Mesendoderm (in vitro differentiated cells): ENCODE measurements around the gene VPS29. TPM values are rescaled to one million over a fixed set of nuclear protein-coding genes. Genes with fewer than 3 reads are reported as not detected.
A peak's percentile ranks its signal among the peaks of the same experiment; 100 is the strongest.

Experiments used
- DNase-seq: peaks from one replicate; pipeline ENCODE4 v3.0.0; 2013
- H2AK5ac ChIP-seq: 2 replicates; pipeline ENCODE4 v1.6.1; 2013; ENCODE audit warnings: low read length, inconsistent platforms
- H2BK120ac ChIP-seq: 2 replicates; pipeline ENCODE4 v1.6.1; 2013; ENCODE audit warnings: low read depth, mild to moderate bottlenecking, low read length, moderate library complexity, mixed read lengths
- H2BK15ac ChIP-seq: replicated peaks from 2 replicates; pipeline ENCODE4 v1.6.1; 2013; ENCODE audit warnings: low read depth, mild to moderate bottlenecking, moderate library complexity
- H2BK5ac ChIP-seq: 2 replicates; pipeline ENCODE4 v1.6.1; 2013; ENCODE audit warnings: low read length, inconsistent platforms
- H3K18ac ChIP-seq: 2 replicates; pipeline ENCODE4 v1.6.1; 2013; ENCODE audit warnings: mild to moderate bottlenecking, low read length, mixed read lengths
- H3K23ac ChIP-seq: one replicate; pipeline ENCODE4 v1.6.1; 2013; ENCODE audit warnings: low read length
- H3K27ac ChIP-seq: 2 replicates; pipeline ENCODE4 v1.5.1; 2013; ENCODE audit warnings: low read depth, mild to moderate bottlenecking, inconsistent platforms, low read length, moderate library complexity
- H3K27me3 ChIP-seq: 2 replicates; pipeline ENCODE4 v1.6.1; 2013; ENCODE audit warnings: low read length, control low read depth, mild to moderate bottlenecking, inconsistent platforms; ENCODE audit not compliant: insufficient read depth, poor library complexity
- H3K36me3 ChIP-seq: 2 replicates; pipeline ENCODE4 v1.6.1; 2013; ENCODE audit warnings: low read length, inconsistent platforms; ENCODE audit not compliant: control insufficient read depth, insufficient read depth
- H3K4ac ChIP-seq: one replicate; pipeline ENCODE4 v1.6.1; 2013; ENCODE audit warnings: low read depth, mild to moderate bottlenecking, low read length, moderate library complexity
- H3K4me1 ChIP-seq: 2 replicates; pipeline ENCODE4 v1.6.1; 2013; ENCODE audit warnings: low read depth, low read length, inconsistent platforms; ENCODE audit not compliant: control insufficient read depth
- H3K4me2 ChIP-seq: 2 replicates; pipeline ENCODE4 v1.6.1; 2013; ENCODE audit warnings: low read length
- H3K4me3 ChIP-seq: 2 replicates; pipeline ENCODE4 v1.5.1; 2013; ENCODE audit warnings: mild to moderate bottlenecking, low read length
- H3K56ac ChIP-seq: one replicate; pipeline ENCODE4 v1.6.1; 2013; ENCODE audit warnings: low read length
- H3K79me1 ChIP-seq: 2 replicates; pipeline ENCODE4 v1.6.1; 2013; ENCODE audit warnings: low read length, inconsistent platforms
- H3K79me2 ChIP-seq: 2 replicates; pipeline ENCODE4 v1.6.1; 2013; ENCODE audit warnings: mild to moderate bottlenecking, low read length; ENCODE audit not compliant: control insufficient read depth, insufficient read depth
- H3K9ac ChIP-seq: 2 replicates; pipeline ENCODE4 v1.6.1; 2013; ENCODE audit warnings: low read length, inconsistent platforms
- H4K5ac ChIP-seq: one replicate; pipeline ENCODE4 v1.6.1; 2013; ENCODE audit warnings: low read length
- H4K8ac ChIP-seq: one replicate; pipeline ENCODE4 v1.6.1; 2013; ENCODE audit warnings: low read depth, mild to moderate bottlenecking, control low read depth, low read length, moderate library complexity
- WGBS: extraction: QIAGEN DNeasy Blood & Tissue Kit; methylation state at CpG from one replicate; pipeline ENCODE4 v1.1.7; 2013; ENCODE audit warnings: low lambda C conversion rate, missing lambda C conversion rate; ENCODE audit not compliant: insufficient coverage; ENCODE audit errors: extremely low coverage; 5-methylcytosine and 5-hydroxymethylcytosine counted together
- polyA plus RNA-seq, 2 experiments: library from polyadenylated mRNA; stranded (reverse); fragments of 200-250 nt; gene quantifications; one replicate each; pipeline ENCODE4 v1.2.3, GENCODE V29; 2013

Gene VPS29
- polyA plus RNA-seq (2013, experiment 1 of 2), result 84.3 TPM
- polyA plus RNA-seq (2013, experiment 2 of 2), result 82.9 TPM

DNA sequence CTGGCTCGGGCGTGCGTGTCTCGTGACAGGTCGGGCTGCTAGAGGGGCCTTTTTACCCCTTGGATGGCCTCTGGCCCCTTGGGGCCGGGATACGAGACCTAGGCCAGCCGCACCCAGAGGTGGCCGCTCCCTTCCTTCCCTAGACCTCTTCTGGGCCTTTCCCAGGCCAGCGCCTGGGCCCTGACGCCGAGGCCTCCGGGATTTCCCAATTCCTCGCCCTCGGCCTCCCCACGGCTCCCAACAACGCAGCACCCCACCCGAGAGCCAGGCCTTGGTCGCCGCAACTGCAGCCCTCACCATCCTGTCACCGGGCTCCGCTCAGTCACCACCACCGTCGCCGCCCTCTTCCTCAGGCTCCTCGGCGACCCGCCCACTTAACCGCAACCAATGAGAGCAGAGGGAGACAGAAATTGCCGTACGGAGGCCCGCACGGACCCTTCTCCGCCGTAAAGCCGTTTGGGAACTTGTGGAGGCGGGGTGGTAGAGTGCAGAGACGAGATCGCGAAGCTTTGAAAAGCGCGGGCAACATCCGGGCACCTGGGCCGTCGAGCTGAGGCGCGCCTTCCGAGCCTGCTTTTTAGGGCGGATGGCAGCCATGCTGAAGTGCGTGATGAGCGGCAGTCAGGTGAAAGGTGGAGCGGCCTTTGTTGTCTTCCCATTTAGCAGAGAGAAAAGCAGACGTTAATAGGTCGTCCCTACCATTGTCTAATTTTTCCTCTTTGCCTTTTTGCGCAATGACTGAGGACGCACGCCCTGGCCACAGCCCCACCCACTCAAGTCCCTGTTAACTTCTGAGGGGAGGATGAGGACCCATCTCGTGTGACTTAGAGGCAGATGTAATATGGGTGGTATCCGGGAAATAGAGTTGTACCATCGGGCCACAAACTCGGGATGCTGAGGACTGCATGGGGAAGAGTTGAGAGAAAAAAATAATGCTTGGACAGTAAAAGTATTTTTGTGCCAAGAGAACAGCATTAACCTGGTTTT, at the start of gene VPS29, which contains the start of gene RAD9B:
TSS of gene VPS29 (minus strand) at position 360 of the 987 bp plus-strand sequence. CDS start at position 300, 60 bp downstream.
TSS of gene RAD9B (plus strand) at position 580 of the 987 bp plus-strand sequence. CDS start at position 587, 7 bp downstream.
- Histone ChIP-seq H2BK5ac (no peak within 1 kb of the TSS), H3K79me1 (no peaks in the 10 kb centered on the region), H2AK5ac (no peak within 1 kb of the TSS), H3K27me3 (no peaks in the 10 kb centered on the region), H2BK120ac (no peak within 1 kb of the TSS), H2BK15ac (no peak within 1 kb of the TSS), H4K8ac (no peak within 1 kb of the TSS), H3K4me2 (peak within 1 kb of the TSS; percentile 59), H3K4me3 (peak within 1 kb of the TSS; percentile 81), H3K27ac (peak within 1 kb of the TSS; percentile 15), H3K79me2 (peaks cover 2% of the 10 kb centered on the region), H4K5ac (no peak within 1 kb of the TSS), H3K4me1 (no peaks in the 10 kb centered on the region), H3K23ac (no peak within 1 kb of the TSS), H3K18ac (no peak within 1 kb of the TSS), H3K56ac (peak within 1 kb of the TSS; percentile 90), H3K9ac (peak within 1 kb of the TSS; percentile 83), H3K4ac (no peak within 1 kb of the TSS), H3K36me3 (no peaks in the 10 kb centered on the region)
- DNase-seq, result peak; percentile 99
- no CpG with 5 or more reads among the region's 61 CpGs for WGBS

DNA sequence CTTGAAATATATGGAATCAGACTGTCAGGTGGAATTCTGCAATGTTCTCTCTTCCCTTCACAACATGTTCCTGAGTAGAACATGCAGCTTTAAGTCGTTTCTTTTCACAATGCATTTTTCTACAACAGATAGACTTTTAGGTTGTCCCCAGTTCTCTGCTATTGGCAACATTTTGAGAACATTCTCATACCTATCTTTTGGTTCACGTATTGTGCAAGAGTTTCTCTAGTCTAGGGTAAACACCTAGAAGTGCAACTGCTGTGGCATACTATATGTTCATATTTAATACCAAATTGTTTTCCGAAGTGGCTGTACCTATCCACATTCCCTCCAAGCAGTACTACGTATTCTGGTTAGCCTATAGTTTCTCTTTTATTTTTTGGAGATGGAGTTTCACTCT, 49.1 kb upstream of the VPS29 start:
- H3K4me3 ChIP-seq, result no peak overlapping the region
- H4K8ac ChIP-seq, result no peak overlapping the region
- H3K9ac ChIP-seq, result no peak overlapping the region
- no peak for DNase-seq
- no peak overlapping the region for H3K23ac ChIP-seq
- whole genome bisulfite sequencing, result no CpG with 5 or more reads among the region's 4 CpGs
- no peak overlapping the region for H4K5ac ChIP-seq
- H3K79me1 ChIP-seq, result peaks cover 4% of the 10 kb centered on the region
- no peak overlapping the region for H2BK15ac ChIP-seq
- no peaks in the 10 kb centered on the region for H3K36me3 ChIP-seq
- no peak overlapping the region for H3K27ac ChIP-seq
- H3K79me2 ChIP-seq, result peaks cover under 1% of the 10 kb centered on the region
- no peak overlapping the region for H3K4me2 ChIP-seq
- no peaks in the 10 kb centered on the region for H3K27me3 ChIP-seq
- no peak overlapping the region for H2BK120ac ChIP-seq
- no peak overlapping the region for H2BK5ac ChIP-seq
- no peaks in the 10 kb centered on the region for H3K4me1 ChIP-seq
- no peak overlapping the region for H3K18ac ChIP-seq
- H3K4ac ChIP-seq, result no peak overlapping the region
- no peak overlapping the region for H2AK5ac ChIP-seq
- H3K56ac ChIP-seq, result no peak overlapping the region

DNA sequence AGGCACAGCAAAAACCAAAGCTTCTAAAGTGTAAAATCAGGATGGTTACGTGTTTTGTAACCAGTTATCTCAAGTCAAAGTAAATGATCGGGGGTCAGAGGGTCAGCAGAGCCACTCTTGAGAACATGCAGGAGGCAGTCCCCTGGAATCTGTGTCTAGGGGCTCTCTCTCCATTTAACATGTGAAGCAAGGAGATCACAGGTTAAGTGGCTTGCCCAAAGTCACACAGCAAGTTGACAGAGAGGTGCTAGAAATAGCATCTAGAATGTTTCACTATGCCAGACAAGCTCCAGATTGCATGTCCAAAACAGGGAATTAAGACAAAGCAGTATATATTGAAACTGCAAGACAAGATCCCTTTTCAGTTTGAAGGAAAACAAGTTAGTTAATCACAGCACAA, 47.8 kb upstream of the VPS29 start:
- Histone ChIP-seq H2BK15ac (no peak overlapping the region), H2AK5ac (no peak overlapping the region), H3K79me1 (peaks cover 3% of the 10 kb centered on the region), H3K27ac (no peak overlapping the region), H3K4ac (no peak overlapping the region), H3K36me3 (no peaks in the 10 kb centered on the region), H3K4me2 (no peak overlapping the region), H3K9ac (no peak overlapping the region), H4K8ac (no peak overlapping the region), H3K79me2 (no peaks in the 10 kb centered on the region), H4K5ac (no peak overlapping the region), H3K23ac (no peak overlapping the region), H3K56ac (no peak overlapping the region), H3K4me3 (no peak overlapping the region), H2BK5ac (no peak overlapping the region), H3K4me1 (no peaks in the 10 kb centered on the region), H3K27me3 (no peaks in the 10 kb centered on the region), H3K18ac (no peak overlapping the region), H2BK120ac (no peak overlapping the region)
- no CpG with 5 or more reads among the region's 2 CpGs for whole genome bisulfite sequencing
- DNase-seq, result no peak

DNA sequence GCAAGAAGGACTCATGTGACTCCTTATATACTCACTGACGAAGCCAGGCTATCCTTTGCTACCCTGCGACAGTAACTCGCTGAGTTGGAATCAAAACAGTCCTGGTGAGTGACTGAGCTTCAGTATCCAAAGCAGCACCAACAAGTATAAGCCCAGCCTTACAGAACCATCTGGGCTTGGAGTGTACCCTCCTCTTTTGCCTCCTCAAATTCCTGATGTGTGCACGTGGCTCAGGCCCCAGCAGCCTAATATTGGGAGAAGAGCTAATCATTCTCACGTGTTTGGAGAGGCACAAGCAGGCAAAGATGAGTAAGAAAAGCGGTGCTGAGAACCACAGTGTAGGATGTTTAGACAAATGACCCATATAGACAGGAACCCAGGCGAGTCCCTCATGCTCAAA, 46.8 kb upstream of the VPS29 start:
- Histone ChIP-seq H2BK5ac (no peak overlapping the region), H3K27me3 (no peaks in the 10 kb centered on the region), H4K8ac (no peak overlapping the region), H3K4me3 (no peak overlapping the region), H2BK120ac (no peak overlapping the region), H2BK15ac (no peak overlapping the region), H3K18ac (no peak overlapping the region), H3K36me3 (no peaks in the 10 kb centered on the region), H3K23ac (no peak overlapping the region), H2AK5ac (no peak overlapping the region), H3K27ac (no peak overlapping the region), H3K79me2 (no peaks in the 10 kb centered on the region), H3K4me2 (no peak overlapping the region), H3K4ac (no peak overlapping the region), H3K56ac (no peak overlapping the region), H4K5ac (no peak overlapping the region), H3K9ac (no peak overlapping the region), H3K79me1 (peaks cover 3% of the 10 kb centered on the region), H3K4me1 (no peaks in the 10 kb centered on the region)
- no peak for DNase-seq
- no CpG with 5 or more reads among the region's 7 CpGs for WGBS

DNA sequence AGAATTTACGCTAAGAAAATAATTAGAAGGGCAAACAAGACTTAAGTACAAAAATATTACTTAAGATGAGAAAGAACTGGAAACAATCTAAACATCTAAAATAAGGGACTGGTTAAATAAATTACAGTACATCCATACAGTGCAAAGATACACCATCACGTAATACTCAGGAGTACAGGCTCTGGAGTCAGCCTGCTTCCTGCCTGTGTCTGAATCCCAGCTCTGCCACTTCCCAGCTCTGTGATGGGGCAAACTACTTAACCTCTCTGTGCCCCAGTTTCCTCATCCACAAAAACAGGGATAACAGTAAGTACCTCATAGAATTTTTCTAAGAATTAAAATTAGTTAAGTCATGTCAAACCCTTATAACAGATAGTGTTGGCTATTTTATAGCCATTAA, 45.2 kb upstream of the VPS29 start:
- no peak overlapping the region for H3K4me3 ChIP-seq
- H3K23ac ChIP-seq, result no peak overlapping the region

More for the DNA sequence above, 45.2 kb upstream of the VPS29 start:
- H2BK120ac ChIP-seq, result no peak overlapping the region
- no peaks in the 10 kb centered on the region for H3K27me3 ChIP-seq
- H2AK5ac ChIP-seq, result no peak overlapping the region
- H3K79me2 ChIP-seq, result no peaks in the 10 kb centered on the region
- no peaks in the 10 kb centered on the region for H3K4me1 ChIP-seq
- H2BK15ac ChIP-seq, result no peak overlapping the region
- DNase-seq, result no peak
- H3K36me3 ChIP-seq, result no peaks in the 10 kb centered on the region
- H2BK5ac ChIP-seq, result no peak overlapping the region
- H3K79me1 ChIP-seq, result peaks cover 3% of the 10 kb centered on the region
- WGBS, result no CpG with 5 or more reads among the region's 2 CpGs
- no peak overlapping the region for H3K4me2 ChIP-seq
- H3K4ac ChIP-seq, result no peak overlapping the region
- no peak overlapping the region for H3K56ac ChIP-seq
- no peak overlapping the region for H4K5ac ChIP-seq
- no peak overlapping the region for H3K9ac ChIP-seq
- H3K27ac ChIP-seq, result no peak overlapping the region
- H4K8ac ChIP-seq, result no peak overlapping the region
- no peak overlapping the region for H3K18ac ChIP-seq
